Trophoblast cell (in vitro differentiated cells and primary cell): Measurements from ENCODE around the gene KCNH8.

Source experiments
- DNase-seq, 2 donors: peaks; one replicate each; pipeline ENCODE4 v3.0.0-alpha.2; 2016
- H2AFZ ChIP-seq: 2 replicates; pipeline ENCODE4 v1.6.1; 2013; ENCODE audit warnings: low read length, moderate library complexity, mild to moderate bottlenecking; ENCODE audit not compliant: insufficient read depth, poor library complexity
- H2AK5ac ChIP-seq: 2 replicates; pipeline ENCODE4 v1.6.1; 2013; ENCODE audit warnings: mild to moderate bottlenecking, low read length
- H2BK120ac ChIP-seq: 2 replicates; pipeline ENCODE4 v1.6.1; 2013; ENCODE audit warnings: low read length, mild to moderate bottlenecking, moderate library complexity; ENCODE audit not compliant: insufficient read depth, poor library complexity
- H2BK12ac ChIP-seq: 2 replicates; pipeline ENCODE4 v1.6.1; 2013; ENCODE audit warnings: mild to moderate bottlenecking, low read length, moderate library complexity
- H2BK5ac ChIP-seq: 2 replicates; pipeline ENCODE4 v1.6.1; 2013; ENCODE audit warnings: low read length, low read depth, moderate library complexity, mild to moderate bottlenecking; ENCODE audit not compliant: poor library complexity
- H3K14ac ChIP-seq: 2 replicates; pipeline ENCODE4 v1.6.1; 2013; ENCODE audit warnings: mild to moderate bottlenecking, low read length
- H3K18ac ChIP-seq: 2 replicates; pipeline ENCODE4 v1.6.1; 2013; ENCODE audit warnings: mild to moderate bottlenecking, low read length
- H3K23ac ChIP-seq: 2 replicates; pipeline ENCODE4 v1.6.1; 2013; ENCODE audit warnings: low read length
- H3K27ac ChIP-seq: 2 replicates; pipeline ENCODE4 v1.5.1; 2013; ENCODE audit warnings: low read depth, mild to moderate bottlenecking, inconsistent platforms, low read length, moderate library complexity
- H3K27me3 ChIP-seq: 2 replicates; pipeline ENCODE4 v1.6.1; 2013; ENCODE audit warnings: inconsistent platforms, mild to moderate bottlenecking, low read length, moderate library complexity; ENCODE audit not compliant: insufficient read depth
- H3K36me3 ChIP-seq, 2 experiments: 1 replicate in 1 of 2; 2 replicates in 1 of 2; pipeline ENCODE4 v1.6.1; 2013; ENCODE audit warnings: low read length in 2 of 2, mild to moderate bottlenecking in 2 of 2, moderate library complexity in 1 of 2; ENCODE audit not compliant: insufficient read depth in 2 of 2, control insufficient read depth in 1 of 2
- H3K4ac ChIP-seq: 2 replicates; pipeline ENCODE4 v1.6.1; 2013; ENCODE audit warnings: low read depth, mild to moderate bottlenecking, low read length, moderate library complexity
- H3K4me1 ChIP-seq, 2 experiments: 1 replicate in 1 of 2; 2 replicates in 1 of 2; pipeline ENCODE4 v1.6.1; 2013; ENCODE audit warnings: low read length in 2 of 2, mild to moderate bottlenecking in 2 of 2, moderate library complexity in 1 of 2; ENCODE audit not compliant: insufficient read depth in 2 of 2, control insufficient read depth in 1 of 2
- H3K4me2 ChIP-seq: 2 replicates; pipeline ENCODE4 v1.6.1; 2013; ENCODE audit warnings: inconsistent platforms, mild to moderate bottlenecking, low read length, moderate library complexity
- H3K4me3 ChIP-seq: 2 replicates; pipeline ENCODE4 v1.5.1; 2013; ENCODE audit warnings: mild to moderate bottlenecking, low read depth, low read length, inconsistent platforms
- H3K79me1 ChIP-seq: one replicate; pipeline ENCODE4 v1.6.1; 2013; ENCODE audit warnings: low read length
- H3K79me2 ChIP-seq: 2 replicates; pipeline ENCODE4 v1.6.1; 2013; ENCODE audit warnings: low read length, mild to moderate bottlenecking; ENCODE audit not compliant: control insufficient read depth, insufficient read depth, poor library complexity
- H3K9ac ChIP-seq: 2 replicates; pipeline ENCODE4 v1.6.1; 2013; ENCODE audit warnings: mild to moderate bottlenecking, low read length
- H3K9me3 ChIP-seq: 2 replicates; pipeline ENCODE4 v1.6.1; 2013; ENCODE audit warnings: low read depth, mild to moderate bottlenecking, control low read depth, inconsistent platforms, low read length; ENCODE audit not compliant: insufficient read depth
- H4K12ac ChIP-seq: 2 replicates; pipeline ENCODE4 v1.6.1; 2013; ENCODE audit warnings: low read depth, mild to moderate bottlenecking, low read length, moderate library complexity
- H4K8ac ChIP-seq: 2 replicates; pipeline ENCODE4 v1.6.1; 2013; ENCODE audit warnings: low read depth, mild to moderate bottlenecking, low read length, moderate library complexity
- H4K91ac ChIP-seq: one replicate; pipeline ENCODE4 v1.6.1; 2013; ENCODE audit warnings: low read depth, mild to moderate bottlenecking, low read length, moderate library complexity
- WGBS: extraction: QIAGEN DNeasy Blood & Tissue Kit; methylation state at CpG from one replicate; pipeline ENCODE4 v1.1.7; 2013; ENCODE audit warnings: missing lambda C conversion rate; ENCODE audit not compliant: insufficient read length, insufficient coverage; ENCODE audit errors: extremely low coverage; 5-methylcytosine and 5-hydroxymethylcytosine counted together

The KCNH8 gene

GRCh38 chr3:19273091-19273490, 124.8 kb downstream of the KCNH8 start:
- Histone ChIP-seq H2BK5ac (no peak overlapping the region), H3K4ac (no peak overlapping the region), H3K36me3 (no peaks in the 10 kb centered on the region), H3K4me2 (no peak overlapping the region), H3K79me2 (no peaks in the 10 kb centered on the region), H2BK120ac (no peak overlapping the region), H3K79me1 (no peaks in the 10 kb centered on the region), H3K18ac (no peak overlapping the region), H3K27ac (no peak overlapping the region), H3K4me1 (no peaks in the 10 kb centered on the region), H3K4me3 (no peak overlapping the region), H2AK5ac (no peak overlapping the region), H3K14ac (no peak overlapping the region), H4K8ac (no peak overlapping the region), H3K23ac (no peak overlapping the region), H2BK12ac (no peak overlapping the region), H3K9me3 (no peaks in the 10 kb centered on the region), H3K9ac (no peak overlapping the region), H2AFZ (no peak overlapping the region), H4K91ac (no peak overlapping the region), H4K12ac (no peak overlapping the region), H3K27me3 (no peaks in the 10 kb centered on the region)
- no CpG with 5 or more reads among the region's 1 CpG for WGBS
- DNase-seq, result no peak

GRCh38 chr3:19274576-19274975, 126.3 kb downstream of the KCNH8 start:
- no peak overlapping the region for H4K8ac ChIP-seq
- DNase-seq, result no peak
- H3K79me2 ChIP-seq, result no peaks in the 10 kb centered on the region
- no CpG with 5 or more reads among the region's 1 CpG for WGBS
- H3K36me3 ChIP-seq, result no peaks in the 10 kb centered on the region
- H2AK5ac ChIP-seq, result no peak overlapping the region
- H2BK5ac ChIP-seq, result no peak overlapping the region
- H2AFZ ChIP-seq, result no peak overlapping the region
- H3K4ac ChIP-seq, result no peak overlapping the region
- no peaks in the 10 kb centered on the region for H3K4me1 ChIP-seq
- H2BK12ac ChIP-seq, result no peak overlapping the region
- no peak overlapping the region for H2BK120ac ChIP-seq
- no peak overlapping the region for H3K14ac ChIP-seq
- H3K27me3 ChIP-seq, result no peaks in the 10 kb centered on the region
- no peak overlapping the region for H3K23ac ChIP-seq
- no peak overlapping the region for H3K9ac ChIP-seq
- H3K4me2 ChIP-seq, result no peak overlapping the region
- no peaks in the 10 kb centered on the region for H3K9me3 ChIP-seq
- no peak overlapping the region for H4K91ac ChIP-seq
- no peak overlapping the region for H4K12ac ChIP-seq
- no peak overlapping the region for H3K18ac ChIP-seq
- H3K4me3 ChIP-seq, result no peak overlapping the region
- H3K27ac ChIP-seq, result no peak overlapping the region
- no peaks in the 10 kb centered on the region for H3K79me1 ChIP-seq

GRCh38 chr3:19284974-19285373, 136.7 kb downstream of the KCNH8 start:
- Histone ChIP-seq H3K14ac (no peak overlapping the region), H3K79me2 (no peaks in the 10 kb centered on the region), H3K9ac (no peak overlapping the region), H3K79me1 (no peaks in the 10 kb centered on the region), H3K27me3 (no peaks in the 10 kb centered on the region), H2AK5ac (no peak overlapping the region), H3K23ac (no peak overlapping the region), H2AFZ (no peak overlapping the region), H3K18ac (no peak overlapping the region), H3K4me1 (no peaks in the 10 kb centered on the region), H4K12ac (no peak overlapping the region), H4K91ac (no peak overlapping the region), H2BK12ac (no peak overlapping the region), H3K4ac (no peak overlapping the region), H3K4me2 (no peak overlapping the region), H3K27ac (no peak overlapping the region), H3K36me3 (no peaks in the 10 kb centered on the region), H3K4me3 (no peak overlapping the region), H2BK5ac (no peak overlapping the region), H3K9me3 (no peaks in the 10 kb centered on the region), H2BK120ac (no peak overlapping the region), H4K8ac (no peak overlapping the region)
- no CpG with 5 or more reads among the region's 3 CpGs for WGBS
- no peak for DNase-seq

- no peak overlapping the region for H3K18ac ChIP-seq
- no peak overlapping the region for H4K91ac ChIP-seq
- no peak overlapping the region for H2BK5ac ChIP-seq
- no peak overlapping the region for H3K4ac ChIP-seq
- H2BK120ac ChIP-seq, result no peak overlapping the region
- no peak overlapping the region for H3K4me3 ChIP-seq
- no peak overlapping the region for H4K12ac ChIP-seq
- no peak overlapping the region for H4K8ac ChIP-seq
- no peak overlapping the region for H2BK12ac ChIP-seq
- no peak overlapping the region for H2AFZ ChIP-seq
- H3K4me2 ChIP-seq, result no peak overlapping the region
- H3K79me1 ChIP-seq, result no peaks in the 10 kb centered on the region
- H3K79me2 ChIP-seq, result no peaks in the 10 kb centered on the region
- no peak overlapping the region for H3K14ac ChIP-seq
- H2AK5ac ChIP-seq, result no peak overlapping the region
- H3K9me3 ChIP-seq, result no peaks in the 10 kb centered on the region
- no peaks in the 10 kb centered on the region for H3K27me3 ChIP-seq
- H3K23ac ChIP-seq, result no peak overlapping the region
- no peaks in the 10 kb centered on the region for H3K36me3 ChIP-seq
- H3K27ac ChIP-seq, result no peak overlapping the region
- DNase-seq, result no peak
- WGBS, result no CpG with 5 or more reads among the region's 4 CpGs
- no peak overlapping the region for H3K9ac ChIP-seq
- H3K4me1 ChIP-seq, result no peaks in the 10 kb centered on the region
Observed at GRCh38 chr3:19293295-19293694, 145.0 kb downstream of the KCNH8 start.
